ENCODE results near the gene IFITM2.

DNA sequence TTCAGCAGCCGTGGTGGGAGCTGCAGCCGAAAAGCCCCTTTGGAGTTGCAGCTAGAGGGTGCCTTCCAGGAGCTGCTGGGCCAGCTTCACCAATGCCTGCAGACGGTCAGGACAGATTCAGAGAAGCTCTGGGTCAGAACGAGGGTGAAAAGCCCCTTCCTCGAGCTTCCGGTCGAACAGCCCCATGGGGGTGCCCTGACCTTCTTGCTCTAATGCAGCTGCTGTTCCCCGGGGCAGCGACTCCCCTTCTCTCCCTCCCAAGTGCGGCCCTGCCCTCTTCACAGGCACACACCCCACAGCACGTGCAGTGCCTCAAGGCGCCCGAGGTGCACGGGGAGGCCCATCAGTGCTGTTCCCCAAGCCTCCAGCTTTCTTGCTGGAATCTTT is 22.7 kb downstream of the IFITM2 start:
- TF ChIP-seq ZNF660 (CRISPR knock-in tag; IDR thresholded peaks at IDR 0.05; ENCODE audit: borderline replicate concordance, low read depth) (no peak), ZNF792 (CRISPR knock-in tag; IDR thresholded peaks at IDR 0.05) (no peak), ZFX (CRISPR knock-in tag; IDR thresholded peaks at IDR 0.05; ENCODE audit: low read depth) (no peak), POLR2A (IDR thresholded peaks at IDR 0.05; ENCODE audit: insufficient read depth in 1 of 2, low read depth in 2 of 2, low read length in 2 of 2) (no peak), ZIK1 (CRISPR knock-in tag; IDR thresholded peaks at IDR 0.05; ENCODE audit: borderline replicate concordance, low read depth) (no peak), ZFP37 (CRISPR knock-in tag; IDR thresholded peaks at IDR 0.05; ENCODE audit: borderline replicate concordance) (no peak)
- TF ChIP-seq, protein P1, sequence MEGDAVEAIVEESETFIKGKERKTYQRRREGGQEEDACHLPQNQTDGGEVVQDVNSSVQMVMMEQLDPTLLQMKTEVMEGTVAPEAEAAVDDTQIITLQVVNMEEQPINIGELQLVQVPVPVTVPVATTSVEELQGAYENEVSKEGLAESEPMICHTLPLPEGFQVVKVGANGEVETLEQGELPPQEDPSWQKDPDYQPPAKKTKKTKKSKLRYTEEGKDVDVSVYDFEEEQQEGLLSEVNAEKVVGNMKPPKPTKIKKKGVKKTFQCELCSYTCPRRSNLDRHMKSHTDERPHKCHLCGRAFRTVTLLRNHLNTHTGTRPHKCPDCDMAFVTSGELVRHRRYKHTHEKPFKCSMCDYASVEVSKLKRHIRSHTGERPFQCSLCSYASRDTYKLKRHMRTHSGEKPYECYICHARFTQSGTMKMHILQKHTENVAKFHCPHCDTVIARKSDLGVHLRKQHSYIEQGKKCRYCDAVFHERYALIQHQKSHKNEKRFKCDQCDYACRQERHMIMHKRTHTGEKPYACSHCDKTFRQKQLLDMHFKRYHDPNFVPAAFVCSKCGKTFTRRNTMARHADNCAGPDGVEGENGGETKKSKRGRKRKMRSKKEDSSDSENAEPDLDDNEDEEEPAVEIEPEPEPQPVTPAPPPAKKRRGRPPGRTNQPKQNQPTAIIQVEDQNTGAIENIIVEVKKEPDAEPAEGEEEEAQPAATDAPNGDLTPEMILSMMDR (CRISPR knock-in tag; IDR thresholded peaks at IDR 0.05) = no peak
- TF ChIP-seq, protein P2, sequence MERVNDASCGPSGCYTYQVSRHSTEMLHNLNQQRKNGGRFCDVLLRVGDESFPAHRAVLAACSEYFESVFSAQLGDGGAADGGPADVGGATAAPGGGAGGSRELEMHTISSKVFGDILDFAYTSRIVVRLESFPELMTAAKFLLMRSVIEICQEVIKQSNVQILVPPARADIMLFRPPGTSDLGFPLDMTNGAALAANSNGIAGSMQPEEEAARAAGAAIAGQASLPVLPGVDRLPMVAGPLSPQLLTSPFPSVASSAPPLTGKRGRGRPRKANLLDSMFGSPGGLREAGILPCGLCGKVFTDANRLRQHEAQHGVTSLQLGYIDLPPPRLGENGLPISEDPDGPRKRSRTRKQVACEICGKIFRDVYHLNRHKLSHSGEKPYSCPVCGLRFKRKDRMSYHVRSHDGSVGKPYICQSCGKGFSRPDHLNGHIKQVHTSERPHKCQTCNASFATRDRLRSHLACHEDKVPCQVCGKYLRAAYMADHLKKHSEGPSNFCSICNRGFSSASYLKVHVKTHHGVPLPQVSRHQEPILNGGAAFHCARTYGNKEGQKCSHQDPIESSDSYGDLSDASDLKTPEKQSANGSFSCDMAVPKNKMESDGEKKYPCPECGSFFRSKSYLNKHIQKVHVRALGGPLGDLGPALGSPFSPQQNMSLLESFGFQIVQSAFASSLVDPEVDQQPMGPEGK (CRISPR knock-in tag; IDR thresholded peaks at IDR 0.05) = no peak
- TF ChIP-seq, protein P3, sequence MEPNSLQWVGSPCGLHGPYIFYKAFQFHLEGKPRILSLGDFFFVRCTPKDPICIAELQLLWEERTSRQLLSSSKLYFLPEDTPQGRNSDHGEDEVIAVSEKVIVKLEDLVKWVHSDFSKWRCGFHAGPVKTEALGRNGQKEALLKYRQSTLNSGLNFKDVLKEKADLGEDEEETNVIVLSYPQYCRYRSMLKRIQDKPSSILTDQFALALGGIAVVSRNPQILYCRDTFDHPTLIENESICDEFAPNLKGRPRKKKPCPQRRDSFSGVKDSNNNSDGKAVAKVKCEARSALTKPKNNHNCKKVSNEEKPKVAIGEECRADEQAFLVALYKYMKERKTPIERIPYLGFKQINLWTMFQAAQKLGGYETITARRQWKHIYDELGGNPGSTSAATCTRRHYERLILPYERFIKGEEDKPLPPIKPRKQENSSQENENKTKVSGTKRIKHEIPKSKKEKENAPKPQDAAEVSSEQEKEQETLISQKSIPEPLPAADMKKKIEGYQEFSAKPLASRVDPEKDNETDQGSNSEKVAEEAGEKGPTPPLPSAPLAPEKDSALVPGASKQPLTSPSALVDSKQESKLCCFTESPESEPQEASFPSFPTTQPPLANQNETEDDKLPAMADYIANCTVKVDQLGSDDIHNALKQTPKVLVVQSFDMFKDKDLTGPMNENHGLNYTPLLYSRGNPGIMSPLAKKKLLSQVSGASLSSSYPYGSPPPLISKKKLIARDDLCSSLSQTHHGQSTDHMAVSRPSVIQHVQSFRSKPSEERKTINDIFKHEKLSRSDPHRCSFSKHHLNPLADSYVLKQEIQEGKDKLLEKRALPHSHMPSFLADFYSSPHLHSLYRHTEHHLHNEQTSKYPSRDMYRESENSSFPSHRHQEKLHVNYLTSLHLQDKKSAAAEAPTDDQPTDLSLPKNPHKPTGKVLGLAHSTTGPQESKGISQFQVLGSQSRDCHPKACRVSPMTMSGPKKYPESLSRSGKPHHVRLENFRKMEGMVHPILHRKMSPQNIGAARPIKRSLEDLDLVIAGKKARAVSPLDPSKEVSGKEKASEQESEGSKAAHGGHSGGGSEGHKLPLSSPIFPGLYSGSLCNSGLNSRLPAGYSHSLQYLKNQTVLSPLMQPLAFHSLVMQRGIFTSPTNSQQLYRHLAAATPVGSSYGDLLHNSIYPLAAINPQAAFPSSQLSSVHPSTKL (CRISPR knock-in tag; IDR thresholded peaks at IDR 0.05) = no peak

Data from HepG2 (cell line).